NCI-H82 (cell line): Measurements from ENCODE around the gene MLPH.
"Not testable (repeated sequence)": the region's sequence is repeated elsewhere in the genome, so short reads cannot be mapped to it uniquely, and the experiment has no call there.

ENCODE experiments used
- DNase-seq: peaks from one replicate; lab custom pipeline; 2025; lab: John Stamatoyannopoulos, UW

The MLPH gene

DNA sequence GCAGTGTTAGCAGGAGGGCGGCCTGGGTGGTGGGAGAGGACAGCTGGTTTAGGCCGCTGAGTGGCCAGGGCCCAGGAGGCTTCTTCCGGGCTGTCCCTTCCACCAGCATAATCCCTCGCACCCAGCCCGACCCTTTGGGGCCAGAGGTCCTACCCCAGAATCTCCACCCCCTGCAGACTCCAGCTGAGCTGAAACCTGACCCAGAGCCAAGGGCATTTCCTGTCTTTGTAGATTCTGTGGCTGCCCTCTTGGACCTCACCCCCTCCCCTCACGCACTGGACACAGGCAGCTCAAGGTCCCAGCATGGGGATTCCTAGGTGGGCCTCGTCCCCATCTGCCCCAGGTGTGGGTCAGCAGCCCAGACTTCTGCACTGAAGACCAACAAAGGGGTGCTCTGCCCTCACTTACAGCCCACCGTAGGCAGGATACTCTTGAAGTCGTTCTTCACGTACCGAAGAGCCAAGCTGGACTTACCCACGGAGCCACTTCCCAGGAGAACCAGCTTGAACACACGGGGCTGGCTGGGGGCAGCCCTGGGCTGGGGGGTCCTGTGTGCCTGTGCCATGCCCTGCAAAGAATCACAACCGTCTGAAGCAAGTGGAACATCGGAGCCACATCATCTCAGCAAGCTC, 98.7 kb downstream of the MLPH start:
- no peak for DNase-seq

DNA sequence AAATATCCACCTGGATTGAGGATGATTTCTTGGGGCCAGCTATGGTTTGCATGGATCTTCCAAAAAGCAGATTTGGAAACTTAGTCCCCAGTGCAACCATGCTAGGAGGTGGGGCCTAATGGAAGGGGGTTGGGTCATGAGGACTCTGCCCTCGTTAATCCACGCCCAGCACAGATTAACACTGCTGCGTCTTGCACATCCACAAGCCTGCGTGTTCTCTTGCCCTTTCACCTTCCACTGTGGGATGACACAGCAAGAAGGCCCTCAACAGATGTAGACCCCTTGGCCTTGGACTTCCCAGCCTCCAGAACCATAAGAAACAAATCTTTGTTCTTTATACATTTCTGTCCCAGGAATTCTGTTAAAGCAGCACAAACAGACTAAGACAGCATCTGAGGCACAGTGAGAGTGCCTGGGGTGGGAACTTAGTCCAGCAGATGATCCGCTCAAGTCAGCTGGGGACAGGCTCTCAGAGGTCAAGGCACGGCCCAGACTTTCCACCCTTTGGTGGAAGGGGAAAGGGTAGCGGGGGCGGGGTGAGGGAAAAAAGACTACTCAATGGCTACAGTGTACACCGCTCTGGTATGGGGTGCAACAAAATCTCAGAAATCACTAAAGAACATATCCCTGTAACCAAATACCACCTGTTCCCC, 101.1 kb downstream of the MLPH start:
- DNase-seq: peak; percentile 42

DNA sequence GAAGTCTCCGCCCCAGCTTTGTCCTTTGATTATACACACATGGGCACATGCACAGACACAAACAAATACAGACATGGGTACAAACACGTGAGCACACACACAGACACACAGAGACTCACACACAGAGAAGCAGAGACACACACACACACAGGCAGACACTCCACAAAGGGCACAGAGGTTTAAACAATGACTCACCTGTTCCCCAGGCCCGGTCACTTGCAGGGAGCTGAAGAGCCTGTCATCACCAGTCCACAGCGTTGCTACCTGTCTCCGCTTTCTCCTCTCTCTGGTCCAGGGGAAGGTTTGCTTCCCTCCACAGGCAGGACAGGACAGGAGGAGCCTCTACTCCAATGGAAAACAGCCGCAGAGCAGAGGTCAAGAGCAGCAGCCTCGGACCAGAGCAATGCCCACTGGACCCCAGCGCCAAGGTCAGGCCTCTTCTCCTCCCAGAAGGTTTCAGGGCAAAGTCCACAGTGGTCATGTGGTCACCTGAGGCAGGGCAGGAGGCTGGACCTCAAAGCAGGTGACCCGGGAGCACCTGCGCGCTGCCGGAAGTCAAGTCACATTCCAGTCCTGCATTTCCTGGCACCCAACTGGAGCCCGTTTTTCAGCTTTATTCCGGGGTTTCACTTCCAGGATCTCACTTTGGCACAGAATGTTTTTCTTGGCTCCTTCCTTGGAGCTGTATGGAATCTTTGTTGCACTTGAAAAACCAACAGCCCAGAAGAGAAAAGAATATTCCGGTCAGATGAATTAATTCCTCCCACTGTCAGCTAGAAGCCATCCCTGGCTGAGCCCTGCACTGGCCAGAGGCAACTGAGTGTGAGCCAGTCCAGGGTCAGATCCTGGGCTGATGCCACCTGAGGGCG, 103.5 kb downstream of the MLPH start, which contains the start of gene RAB17:
Gene RAB17, minus strand, starts transcription at position 463 of the 869 bp plus-strand sequence. CDS start 4,580 bp downstream, outside the sequence.
- DNase-seq: no peak

DNA sequence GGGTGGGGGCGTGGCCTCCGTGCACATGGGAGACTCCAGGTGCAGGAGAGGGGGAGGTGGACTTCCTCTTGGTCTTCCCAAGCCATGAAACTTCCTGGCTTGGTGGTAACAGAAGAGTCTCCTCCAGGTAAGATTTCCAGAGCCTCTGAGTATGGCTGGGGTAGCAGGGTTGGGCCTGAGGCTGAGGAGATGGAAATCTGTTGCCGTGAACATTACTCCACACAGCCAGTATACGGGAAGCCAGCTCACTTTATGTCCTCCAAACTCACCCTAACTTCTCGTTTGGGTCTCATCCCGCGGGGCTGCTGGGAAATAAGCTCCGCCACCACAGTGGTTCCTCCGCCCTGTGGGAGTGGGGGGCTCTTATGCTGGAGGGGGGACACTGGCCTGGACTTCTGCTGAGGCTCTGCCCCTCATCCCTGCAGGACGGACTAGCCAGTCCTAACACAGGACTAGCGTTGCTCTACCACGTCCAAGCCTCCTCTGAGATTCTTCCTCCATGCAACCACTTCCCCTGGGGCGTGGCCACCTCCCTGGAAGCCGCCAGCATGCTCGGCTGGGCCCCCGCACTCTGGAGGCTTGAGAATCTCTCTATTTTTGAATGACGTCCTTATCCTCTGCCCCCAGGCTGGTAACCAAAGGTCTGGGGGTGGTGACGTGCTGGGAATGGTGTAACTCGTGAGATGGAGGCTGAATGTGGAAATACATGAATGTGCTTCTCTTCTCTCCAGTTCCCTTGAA, 104.3 kb downstream of the MLPH start:
- no peak for DNase-seq

DNA sequence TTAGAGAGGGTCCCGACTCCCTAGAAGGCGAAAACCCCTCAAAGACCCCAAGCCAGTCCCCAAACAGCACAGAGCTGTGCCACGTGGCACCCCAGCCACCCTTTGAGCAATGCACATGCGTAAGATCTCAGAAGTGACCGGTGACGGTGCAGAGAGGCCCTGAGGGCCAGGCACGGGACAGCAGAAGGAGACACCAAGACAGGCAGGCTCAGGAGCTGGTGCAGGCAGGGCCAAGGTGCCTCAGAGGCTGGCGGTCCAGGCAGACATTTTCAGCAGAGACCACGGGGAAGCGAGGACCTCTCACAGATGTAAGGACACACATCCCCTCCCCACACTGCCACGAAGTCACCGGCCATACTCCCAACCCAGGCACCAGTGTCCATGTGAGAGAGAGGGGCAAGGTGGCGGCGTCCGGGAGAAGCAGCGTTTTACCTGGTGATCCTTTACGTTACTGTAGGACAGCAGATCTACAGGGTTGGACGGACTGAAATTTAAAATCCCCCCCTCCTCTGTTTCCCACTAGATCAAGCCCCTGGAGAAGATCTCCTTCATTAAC, 105.5 kb downstream of the MLPH start:
- DNase-seq: no peak

DNA sequence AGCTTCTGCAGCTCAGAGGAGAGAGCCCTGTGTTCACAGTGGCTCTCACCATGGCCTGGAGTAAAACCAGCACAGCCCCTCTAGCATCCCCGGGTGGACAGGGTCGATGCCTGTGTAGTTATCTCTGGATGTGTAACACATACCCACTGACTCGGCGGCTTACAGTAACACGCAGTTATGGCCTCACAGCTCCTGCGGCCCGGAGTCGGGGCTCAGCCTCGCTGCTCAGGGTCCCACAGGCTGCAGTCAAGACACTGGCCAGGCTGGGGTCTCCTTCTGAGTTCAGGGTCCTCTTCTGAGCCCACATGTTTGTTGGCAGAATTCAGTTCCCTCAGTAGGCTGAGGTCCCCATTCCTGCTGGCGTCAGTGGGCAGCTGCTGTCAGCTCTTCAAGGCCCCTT, 106.0 kb downstream of the MLPH start:
- DNase-seq: no peak

DNA sequence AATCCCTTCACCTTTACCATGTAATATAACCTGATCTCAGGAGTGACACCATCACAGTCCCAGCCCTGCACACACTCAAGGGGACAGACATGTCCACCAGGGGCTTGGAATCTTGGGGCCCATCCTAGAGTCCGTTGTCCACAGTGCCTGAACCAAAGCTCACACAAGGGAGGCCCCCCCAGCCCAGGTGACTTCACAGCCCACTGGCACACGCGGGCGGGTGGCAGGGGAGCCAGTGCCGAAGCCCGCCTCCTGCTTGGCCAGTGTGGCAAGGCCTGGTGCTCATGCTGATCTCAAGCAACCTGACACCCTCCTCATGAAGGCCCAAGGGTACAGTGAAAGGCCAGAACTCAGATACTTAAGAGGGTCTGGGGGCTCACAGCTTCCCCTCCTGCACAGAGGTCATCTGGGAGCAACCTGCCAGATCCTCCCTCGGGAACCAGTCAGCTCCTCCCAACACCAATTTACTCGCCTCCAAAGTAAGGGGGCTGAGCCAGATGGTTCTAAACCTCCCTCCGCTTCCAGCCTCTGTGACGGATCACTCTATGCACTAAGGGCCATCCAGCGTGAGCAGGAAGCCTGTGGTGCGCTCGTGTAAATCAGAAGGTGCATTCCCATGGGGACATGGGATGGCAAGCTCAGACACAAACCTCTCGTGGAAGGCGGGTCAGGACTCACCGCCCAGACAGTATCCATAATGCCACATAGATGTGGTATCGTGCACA, 106.7 kb downstream of the MLPH start:
- DNase-seq: peak; percentile 87

DNA sequence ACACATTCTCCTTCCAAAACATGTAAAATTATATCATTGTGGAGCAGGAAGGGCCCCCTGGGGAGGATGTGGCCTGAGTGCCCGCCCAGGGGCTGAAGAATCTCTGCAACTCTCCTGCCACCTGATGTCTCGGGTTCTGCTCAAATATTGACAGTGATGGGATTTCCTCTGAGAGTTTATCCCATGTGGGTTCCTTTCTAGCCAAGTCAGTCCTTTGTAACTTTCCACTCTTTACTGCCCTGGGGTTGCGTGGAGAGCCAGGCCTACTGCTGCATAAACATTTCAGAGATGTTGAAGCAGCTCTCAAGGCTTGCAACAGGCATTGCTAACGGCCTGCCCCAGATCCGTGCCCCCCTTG, 107.4 kb downstream of the MLPH start:
- DNase-seq: no peak

DNA sequence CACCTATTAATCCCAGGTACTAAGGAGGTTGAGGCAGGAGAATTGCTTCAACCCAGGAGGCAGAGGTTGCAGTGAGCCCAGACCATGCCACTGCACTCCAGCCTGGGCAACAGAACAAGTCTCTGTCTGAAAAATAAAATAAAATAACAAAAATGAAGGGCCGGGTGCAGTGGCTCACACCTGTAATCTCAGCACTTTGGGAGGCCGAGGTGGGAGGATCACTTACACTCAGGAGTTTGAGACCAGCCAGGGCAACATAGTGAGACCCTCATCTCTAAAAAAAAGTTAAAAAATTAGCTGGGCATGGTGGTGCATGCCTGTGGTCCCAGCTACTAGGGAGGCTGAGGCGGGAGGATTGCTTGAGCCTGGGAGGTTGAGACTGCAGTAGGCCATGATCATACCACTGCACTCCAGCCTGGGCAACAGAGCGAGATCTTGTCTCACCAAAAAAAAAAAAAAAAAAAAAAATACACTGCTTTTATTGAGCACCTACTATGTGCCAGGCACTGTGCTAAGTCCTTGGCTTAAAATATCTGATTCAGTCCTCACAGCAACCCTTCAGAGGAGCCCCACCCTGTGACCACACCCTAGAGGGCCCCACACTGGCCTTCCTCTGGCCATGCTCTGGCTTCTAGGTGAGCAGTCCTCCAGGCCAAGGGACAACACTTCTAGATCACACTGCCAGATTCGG, 108.9 kb downstream of the MLPH start:
- DNase-seq: not testable (repeated sequence)

DNA sequence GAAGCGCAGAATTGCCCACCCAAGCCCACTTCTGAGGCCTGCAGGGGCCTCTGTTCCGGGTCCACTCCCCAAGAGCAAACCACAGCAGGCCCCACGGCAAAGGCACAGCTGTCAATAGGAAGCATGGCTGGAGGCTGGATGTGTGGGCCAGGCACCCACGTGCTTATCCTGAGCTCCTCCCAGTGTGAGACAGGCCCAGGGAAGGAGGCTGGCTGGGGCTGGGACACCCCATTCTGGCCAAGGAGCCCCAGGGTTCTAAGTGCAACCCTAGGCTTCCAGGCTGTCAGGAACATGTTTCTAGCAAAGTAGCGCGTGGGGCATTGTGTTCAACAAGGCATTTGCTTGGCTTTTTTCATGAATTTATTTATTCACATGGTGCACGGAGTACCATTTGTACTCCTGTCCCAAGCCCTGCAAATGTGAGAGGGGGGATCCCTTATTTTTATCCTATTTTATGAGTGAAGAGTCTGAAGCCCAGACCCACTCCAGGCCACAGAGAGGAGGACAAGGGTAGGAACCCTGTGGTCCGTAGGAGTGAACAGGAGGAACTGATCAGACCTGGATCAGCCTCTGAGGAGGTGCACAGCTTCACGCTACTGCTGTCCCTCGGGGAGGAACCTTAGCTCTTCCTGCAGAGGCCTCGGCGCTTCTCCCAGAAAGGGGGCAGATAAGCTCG, 109.6 kb downstream of the MLPH start:
- DNase-seq: no peak

DNA sequence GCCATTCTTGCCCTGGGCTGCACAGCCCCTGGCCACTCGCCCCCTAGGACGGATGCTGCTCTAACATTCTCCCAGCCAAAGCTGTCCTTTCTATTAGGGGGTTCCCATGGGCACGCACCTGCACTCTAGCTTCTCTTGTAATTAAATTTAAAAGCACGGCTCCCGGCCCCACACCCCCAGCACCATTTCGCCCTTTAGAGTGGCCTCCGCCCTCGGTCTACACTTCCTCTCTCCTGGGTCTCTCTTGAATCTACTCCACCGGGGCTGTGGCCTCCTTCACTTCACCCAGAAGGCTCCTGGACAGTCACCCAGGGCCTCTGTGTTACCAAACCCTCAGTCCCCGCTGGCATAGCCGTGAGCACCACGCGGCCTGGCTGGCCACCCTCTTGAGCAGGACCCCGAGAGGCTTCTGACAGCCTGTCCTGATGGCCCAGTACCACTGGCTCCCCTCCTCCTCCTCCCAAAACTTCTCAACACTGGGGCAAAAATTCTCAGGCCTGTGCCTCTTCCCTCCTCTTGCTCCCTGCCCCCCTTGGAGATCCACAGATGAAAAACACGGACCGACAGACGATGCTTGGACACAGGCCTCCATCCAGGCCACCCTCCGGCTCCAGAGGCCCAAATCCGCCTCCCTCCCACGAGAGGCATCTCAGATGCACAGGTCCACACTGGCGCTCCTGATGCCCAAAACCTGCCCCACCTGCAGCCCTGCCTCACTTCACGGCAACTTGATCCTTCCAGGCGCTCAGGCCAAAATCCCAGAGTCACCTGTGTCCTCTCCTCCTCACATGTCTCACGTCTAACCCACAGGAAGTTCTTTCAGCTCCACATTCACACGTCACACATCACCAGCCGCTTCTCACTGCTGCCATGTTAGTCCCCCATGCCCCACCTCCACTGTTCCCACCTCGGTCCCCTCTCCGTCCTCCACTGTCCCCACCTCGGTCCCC, 110.4 kb downstream of the MLPH start:
- DNase-seq: no peak

DNA sequence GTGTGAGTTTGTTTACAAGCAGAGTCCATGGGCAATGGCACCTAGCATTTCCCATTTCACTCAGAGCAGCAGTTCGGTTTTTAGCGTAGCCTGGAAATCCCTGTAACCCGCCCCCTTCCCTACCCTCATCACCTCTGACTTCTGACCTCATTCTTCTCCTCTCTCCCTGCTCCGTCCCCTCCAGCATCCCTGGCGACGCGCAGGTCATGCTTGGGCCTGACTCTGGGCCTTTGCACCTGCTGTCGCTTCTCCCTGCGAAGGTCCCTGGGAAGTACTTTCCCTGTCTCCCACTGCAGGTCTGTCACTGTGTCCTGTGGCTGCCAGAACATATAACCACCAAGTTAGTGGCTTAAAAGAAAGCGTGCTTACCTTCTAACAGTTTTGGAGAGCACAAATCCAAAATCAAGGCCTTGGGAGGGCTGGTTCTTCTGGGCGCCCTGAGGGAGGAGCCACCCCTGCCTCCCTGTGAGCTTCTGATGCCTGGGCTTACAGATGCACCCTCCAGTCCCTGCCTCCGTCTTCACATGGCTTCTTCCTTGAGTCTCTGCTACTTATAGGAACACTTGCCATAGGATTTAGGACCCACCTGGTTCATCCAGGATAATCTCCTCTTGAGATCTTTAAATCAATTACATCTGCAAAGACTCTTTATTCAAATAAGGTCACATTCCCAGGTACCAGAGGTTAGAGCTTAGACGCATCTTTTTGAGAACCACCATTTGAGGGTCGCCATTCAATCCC, 111.6 kb downstream of the MLPH start:
- DNase-seq: peak; percentile 94

DNA sequence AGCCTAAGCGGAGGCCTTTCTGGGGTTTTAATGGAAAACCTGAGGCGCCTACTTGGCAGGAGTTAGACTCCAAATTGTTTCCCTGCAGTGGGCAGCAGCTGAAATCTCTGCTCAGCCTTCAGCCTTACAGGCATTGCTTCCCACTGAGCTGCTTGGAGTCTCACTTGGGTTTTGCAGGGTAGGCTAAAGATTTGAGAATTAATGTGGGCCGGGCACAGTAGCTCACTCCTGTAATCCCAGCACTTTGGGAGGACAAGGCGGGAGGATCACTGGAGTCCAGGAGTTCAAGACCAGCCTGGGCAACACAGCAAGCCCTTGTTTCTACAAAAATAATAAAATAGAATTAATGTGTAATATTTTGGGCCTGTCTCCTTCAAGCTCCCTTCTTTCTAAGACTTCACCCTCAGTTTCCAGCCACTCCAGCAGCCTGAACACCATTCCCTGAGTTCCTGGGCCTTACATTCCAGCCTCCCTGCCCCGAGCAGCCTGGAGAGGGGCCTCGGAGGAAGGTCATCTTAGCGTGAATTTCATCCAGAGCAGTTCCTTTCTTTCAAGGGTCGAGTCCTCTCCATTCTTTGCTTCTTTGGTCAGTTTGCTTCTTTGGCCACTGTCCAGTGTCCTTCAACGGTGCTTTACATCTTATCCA, 112.5 kb downstream of the MLPH start:
- DNase-seq: peak; percentile 46

DNA sequence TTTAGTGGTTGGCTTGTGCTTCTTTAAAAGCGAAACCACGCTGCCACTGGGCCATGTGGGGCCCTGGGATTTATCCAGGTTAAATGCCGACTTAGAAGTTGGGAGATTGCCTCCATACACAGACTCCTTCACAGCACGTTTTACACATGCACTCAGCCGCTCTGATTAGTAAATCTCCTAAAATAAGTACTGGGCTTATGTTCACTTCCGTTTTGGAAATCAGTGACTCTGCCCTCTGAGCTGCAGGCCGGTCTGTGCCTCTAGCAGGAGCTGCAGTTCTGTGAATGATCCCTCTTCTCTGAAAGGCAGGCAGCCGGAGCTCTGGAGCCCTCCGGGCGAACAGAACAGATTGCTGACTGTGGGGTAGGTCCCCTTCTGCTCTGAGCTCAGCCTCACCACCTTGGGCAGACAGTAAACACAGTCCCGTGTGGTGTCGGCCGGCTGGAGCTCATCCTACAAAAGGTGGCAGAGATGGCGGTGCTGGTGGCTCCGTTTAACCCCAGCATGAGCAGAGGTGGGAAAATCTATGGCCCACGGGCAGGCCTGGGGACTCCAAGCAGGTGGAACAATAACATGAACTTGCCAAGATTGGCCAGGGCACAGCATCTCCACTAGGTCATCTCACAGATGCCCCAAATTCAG, 113.3 kb downstream of the MLPH start:
- DNase-seq: peak; percentile 82

DNA sequence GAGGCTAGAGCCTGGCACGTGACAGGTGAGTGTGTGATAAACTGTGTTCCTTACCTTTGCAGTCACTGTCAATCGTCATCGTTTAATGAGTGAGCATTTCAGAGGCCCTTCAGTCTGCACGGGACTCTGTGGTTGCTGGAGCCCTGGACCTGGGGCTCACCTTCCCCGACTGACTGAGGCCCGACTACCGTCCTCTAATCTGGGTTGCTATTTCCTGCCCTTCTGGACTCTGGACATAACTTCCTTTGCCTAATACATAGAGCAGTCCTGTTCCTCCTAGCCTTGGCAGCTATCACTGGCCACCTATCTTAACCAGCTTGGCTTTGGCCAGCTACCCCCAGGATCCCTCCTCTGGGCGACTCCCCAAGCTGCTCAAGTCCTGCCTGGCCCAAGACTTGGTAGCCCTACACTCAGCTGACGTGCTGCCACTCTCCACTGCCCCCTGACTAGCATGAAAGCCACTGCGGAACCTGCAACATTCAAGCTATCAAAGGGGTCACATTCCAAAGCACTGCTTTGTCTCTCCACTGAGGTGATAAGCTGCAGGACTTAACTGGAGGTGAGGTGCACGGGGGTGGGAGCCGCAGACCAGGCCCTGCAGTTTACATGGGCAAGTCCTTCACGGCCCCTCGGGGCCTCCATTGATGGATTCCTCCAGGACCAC, 114.5 kb downstream of the MLPH start:
- no peak for DNase-seq

DNA sequence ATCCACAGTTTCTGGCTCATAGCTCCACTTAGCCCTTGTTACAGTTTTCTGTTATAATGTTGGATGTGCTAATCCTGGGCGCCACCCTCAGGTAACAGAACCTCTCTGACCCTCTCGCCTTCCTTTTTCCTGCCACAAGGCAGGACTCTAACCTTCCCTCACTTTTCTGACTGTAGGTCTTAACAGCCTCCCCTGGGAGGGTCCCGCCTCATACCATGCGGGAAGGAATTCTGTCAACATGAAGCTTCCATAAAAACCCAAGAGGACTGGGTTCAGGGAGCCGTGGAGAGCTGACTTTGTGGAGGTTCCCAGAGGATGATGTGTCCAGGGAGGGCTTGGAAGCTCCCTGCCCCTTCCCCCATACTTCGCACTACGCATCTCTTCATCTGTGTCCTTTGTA, 115.4 kb downstream of the MLPH start:
- DNase-seq: no peak
